ENCODE measurements around the gene CLIC1.

The CLIC1 gene

GRCh38 chr6:31702819-31703716 lies 33.3 kb downstream of the CLIC1 start, which contains the start of gene ABHD16A:
Gene ABHD16A (minus strand): TSS chr6:31703324. CDS start chr6:31703281, 43 bp downstream.
- no peaks in the 10 kb centered on the region for H3K4me1 ChIP-seq (ENCODE audit: control insufficient read depth, insufficient read depth, low read length)
- TF ChIP-seq ZNF266 (tag by site-specific recombination; IDR thresholded peaks at IDR 0.05; ENCODE audit: low read depth) (no peak), ZBTB8A (tag by site-specific recombination; IDR thresholded peaks at IDR 0.05) (0 out of 2 replicates have a peak, but pooled peaks have one; percentile 30), KLF7 (tag by site-specific recombination; IDR thresholded peaks at IDR 0.05; ENCODE audit: borderline replicate concordance) (no peak), ZFHX2 (tag by site-specific recombination; conservative IDR thresholded peaks at IDR 0.05) (no peak; the same call in none of the 2 replicates), ZBTB11 (tag by site-specific recombination; conservative IDR thresholded peaks at IDR 0.05; ENCODE audit: low read depth) (peak; percentile 33), ZNF138 (tag by site-specific recombination; IDR thresholded peaks at IDR 0.05; ENCODE audit: borderline replicate concordance) (no peak), ZNF274 (IDR thresholded peaks at IDR 0.05; ENCODE audit: low read length) (no peak), ZNF274 (tag by site-specific recombination; IDR thresholded peaks at IDR 0.05; ENCODE audit: borderline replicate concordance) (no peak), ZNF394 (tag by site-specific recombination; IDR thresholded peaks at IDR 0.05; ENCODE audit: borderline replicate concordance) (no peak; the same call in 1 of the 2 replicates), PRDM1 (tag by site-specific recombination; IDR thresholded peaks at IDR 0.05) (no peak), ZNF26 (tag by site-specific recombination; IDR thresholded peaks at IDR 0.05) (no peak), ZNF843 (tag by site-specific recombination; IDR thresholded peaks at IDR 0.05) (no peak), SALL2 (tag by site-specific recombination; IDR thresholded peaks at IDR 0.05; ENCODE audit: borderline replicate concordance) (no peak), ZNF184 (tag by site-specific recombination; IDR thresholded peaks at IDR 0.05) (no peak), ZNF623 (tag by site-specific recombination; IDR thresholded peaks at IDR 0.05) (no peak), GLIS2 (tag by site-specific recombination; IDR thresholded peaks at IDR 0.05) (0 out of 2 replicates have a peak, but pooled peaks have one; percentile 33), ZNF558 (tag by site-specific recombination; IDR thresholded peaks at IDR 0.05) (no peak), ZNF239 (tag by site-specific recombination; IDR thresholded peaks at IDR 0.05) (no peak), HOXC10 (CRISPR knock-in tag; IDR thresholded peaks at IDR 0.05) (no peak), ZFP3 (tag by site-specific recombination; IDR thresholded peaks at IDR 0.05; ENCODE audit: low read depth) (no peak), TRIM28 (IDR thresholded peaks at IDR 0.05; ENCODE audit: borderline replicate concordance, low read length) (no peak), ZNF248 (tag by site-specific recombination; IDR thresholded peaks at IDR 0.05) (no peak), ZNF549 (tag by site-specific recombination; IDR thresholded peaks at IDR 0.05) (no peak), ZNF148 (tag by site-specific recombination; IDR thresholded peaks at IDR 0.05; ENCODE audit: borderline replicate concordance) (no peak), ZBTB48 (tag by site-specific recombination; IDR thresholded peaks at IDR 0.05) (peak; percentile 50; the same call in 1 of the 2 replicates), ZNF19 (tag by site-specific recombination; IDR thresholded peaks at IDR 0.05; ENCODE audit: low read depth) (no peak), MYNN (tag by site-specific recombination; IDR thresholded peaks at IDR 0.05; ENCODE audit: borderline replicate concordance) (no peak), MEIS1 (CRISPR knock-in tag; IDR thresholded peaks at IDR 0.05; ENCODE audit: borderline replicate concordance) (no peak)
- TF ChIP-seq, protein P1, sequence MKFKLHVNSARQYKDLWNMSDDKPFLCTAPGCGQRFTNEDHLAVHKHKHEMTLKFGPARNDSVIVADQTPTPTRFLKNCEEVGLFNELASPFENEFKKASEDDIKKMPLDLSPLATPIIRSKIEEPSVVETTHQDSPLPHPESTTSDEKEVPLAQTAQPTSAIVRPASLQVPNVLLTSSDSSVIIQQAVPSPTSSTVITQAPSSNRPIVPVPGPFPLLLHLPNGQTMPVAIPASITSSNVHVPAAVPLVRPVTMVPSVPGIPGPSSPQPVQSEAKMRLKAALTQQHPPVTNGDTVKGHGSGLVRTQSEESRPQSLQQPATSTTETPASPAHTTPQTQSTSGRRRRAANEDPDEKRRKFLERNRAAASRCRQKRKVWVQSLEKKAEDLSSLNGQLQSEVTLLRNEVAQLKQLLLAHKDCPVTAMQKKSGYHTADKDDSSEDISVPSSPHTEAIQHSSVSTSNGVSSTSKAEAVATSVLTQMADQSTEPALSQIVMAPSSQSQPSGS (tag by site-specific recombination; IDR thresholded peaks at IDR 0.05; ENCODE audit: low read depth): peak; percentile 83

More at GRCh38 chr6:31702819-31703716, 33.3 kb downstream of the CLIC1 start, which contains the start of gene ABHD16A:
- H3K9me3 ChIP-seq (ENCODE audit: control insufficient read depth, insufficient read depth, low read depth, low read length): no peaks in the 10 kb centered on the region
- POLR2A ChIA-PET: interaction anchor here (0.6 to 2.8 kb wide), 34 partner anchors 9 to 1829 kb away, joined by 3 to 30 read pairs (median 6); partner anchors contain the start of genes ATP6V1G2, BAG6, C6orf47 and CLIC1
- peaks cover 4 to 8% of the 10 kb centered on the region in 2 experiments; a peak in 2 of 3 replicates for H3K36me3 ChIP-seq (ENCODE audit: control insufficient read depth in 2 of 2, insufficient read depth in 1 of 2, low read length in 2 of 2)
- CTCF ChIA-PET: interaction anchor here (0.5 to 1.2 kb wide), 9 partner anchors 8 to 129 kb away, joined by 3 to 4 read pairs (median 3); no protein-coding TSS in a partner anchor
- peak within 1 kb of the TSS; percentile 63 for H3K4me3 ChIP-seq (ENCODE audit: low read depth, low read length)
- H3K27ac ChIP-seq (ENCODE audit: extremely low read depth, low read depth, low read length): peak within 1 kb of the TSS; percentile 62

Measured in HEK293 (cell line).